ENCODE data around the gene PGLYRP3.
"Not testable (repeated sequence)": the region's sequence is repeated elsewhere in the genome, so short reads cannot be mapped to it uniquely, and the experiment has no call there.

PGLYRP3 gene

DNA sequence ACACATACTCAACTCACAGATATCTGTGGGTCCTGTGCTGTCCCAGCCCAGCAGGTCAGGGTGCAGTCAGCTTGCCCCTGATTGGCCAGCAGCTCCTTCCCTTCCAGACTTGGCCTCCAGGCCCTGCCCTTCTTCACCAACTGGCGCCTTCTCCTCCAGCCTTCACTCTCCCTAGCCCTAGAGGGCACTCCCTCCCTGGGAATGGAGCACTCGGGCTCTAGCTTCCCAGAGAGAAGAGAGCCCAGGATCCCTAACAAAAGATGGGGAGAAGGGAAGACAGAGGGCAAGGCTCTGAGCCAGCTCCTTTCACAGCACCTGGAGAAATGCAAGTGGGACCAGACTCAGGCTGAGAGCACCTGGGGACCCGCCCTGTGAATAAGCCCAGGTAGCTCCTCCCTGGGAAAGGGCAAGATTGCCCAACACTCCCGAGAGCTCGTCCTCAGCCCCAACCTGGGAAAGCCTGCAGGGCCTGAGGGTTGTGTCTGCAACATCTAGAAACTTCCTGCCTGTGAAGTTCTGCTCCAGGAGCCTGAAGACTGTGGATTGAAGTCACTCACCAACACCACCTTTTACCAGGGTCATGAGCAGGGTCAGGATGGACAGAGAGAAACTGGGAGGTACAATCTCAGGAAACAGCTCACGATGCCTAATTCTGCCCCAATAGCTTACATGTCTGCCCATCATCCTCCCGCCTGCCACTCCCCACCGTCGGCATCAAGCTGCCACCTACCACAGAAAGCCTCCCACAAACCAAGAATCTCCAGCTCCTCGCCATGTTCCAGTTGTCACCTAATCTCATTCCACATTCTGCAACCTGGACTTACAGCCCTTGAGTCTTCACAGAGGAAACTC, 36.0 kb upstream of the PGLYRP3 start, which contains the start of gene PGLYRP4:
TSS of gene PGLYRP4 (minus strand) at position 331 of the 852 bp plus-strand sequence. CDS start 909 bp downstream, outside the sequence.
- DNase-seq (ENCODE audit: low spot score): no peak

DNA sequence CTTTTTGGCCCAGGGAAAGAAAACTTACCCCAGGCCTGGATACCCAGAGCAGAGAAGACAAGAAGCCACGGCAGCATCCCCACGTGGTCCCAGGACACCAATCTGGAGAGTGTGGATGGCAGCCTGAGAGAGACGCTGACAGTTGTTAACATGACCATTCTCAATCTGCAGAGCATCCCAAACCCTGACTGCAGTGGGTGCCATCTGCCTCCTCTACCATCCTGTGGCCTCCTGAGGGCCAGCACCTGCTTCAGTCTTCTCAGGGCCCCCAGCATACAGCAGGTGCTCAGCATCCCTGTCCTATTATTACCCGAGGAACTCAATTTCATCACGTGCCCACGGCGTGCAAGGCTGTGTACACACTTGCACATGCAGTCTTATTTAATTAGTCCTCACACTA, 35.1 kb upstream of the PGLYRP3 start:
- DNase-seq (ENCODE audit: low spot score): no peak

DNA sequence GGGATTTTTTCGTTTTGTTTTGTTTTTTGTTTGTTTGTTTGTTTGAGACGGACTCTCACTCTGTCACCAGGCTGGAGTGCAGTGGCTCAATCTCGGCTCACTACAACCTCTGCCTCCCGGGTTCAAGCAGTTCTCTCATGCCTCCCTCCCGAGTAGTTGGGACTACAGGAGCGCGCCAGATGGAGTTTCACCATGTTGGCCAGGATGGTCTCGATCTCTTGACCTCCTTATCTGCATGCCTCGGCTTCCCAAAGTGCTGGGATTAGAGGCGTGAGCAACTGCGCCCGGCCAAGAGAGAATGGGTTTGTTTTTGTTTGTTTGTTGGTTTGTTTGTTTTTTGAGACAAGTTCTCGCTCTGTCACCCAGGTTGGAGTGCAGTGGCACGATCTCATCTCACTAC, 34.3 kb upstream of the PGLYRP3 start:
- not testable (repeated sequence) for DNase-seq (ENCODE audit: low spot score)

DNA sequence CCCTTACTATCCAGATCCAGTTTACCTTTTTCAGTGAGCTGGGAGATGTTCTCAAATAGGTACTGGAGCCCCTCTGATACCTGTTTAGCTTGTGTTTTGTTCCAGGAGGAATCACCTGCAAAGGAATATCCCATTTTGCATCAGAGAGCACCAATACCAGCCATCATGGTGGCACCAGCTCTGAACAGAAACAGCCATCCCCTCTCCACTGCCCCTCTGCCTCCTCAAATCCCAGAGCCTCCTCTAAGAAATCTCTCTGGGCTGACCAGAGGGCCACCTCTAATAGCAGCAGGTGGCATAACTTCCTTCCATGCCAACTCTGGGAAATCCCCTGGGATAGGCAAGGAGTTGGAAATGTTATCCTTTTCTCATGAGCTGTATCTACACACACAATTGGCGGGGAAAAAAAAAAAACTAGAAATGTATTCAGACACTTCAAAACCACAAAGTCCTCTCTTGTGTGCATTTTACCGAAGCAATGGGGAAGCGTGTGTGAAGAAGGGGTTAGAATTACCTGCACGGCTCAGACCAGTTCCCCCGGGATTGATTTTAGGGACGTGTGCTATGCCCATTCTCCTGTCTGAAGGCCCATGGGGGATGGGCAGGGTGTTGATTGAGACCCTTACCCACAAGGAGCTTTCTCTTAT, 33.4 kb upstream of the PGLYRP3 start:
- DNase-seq (ENCODE audit: low spot score): no peak

DNA sequence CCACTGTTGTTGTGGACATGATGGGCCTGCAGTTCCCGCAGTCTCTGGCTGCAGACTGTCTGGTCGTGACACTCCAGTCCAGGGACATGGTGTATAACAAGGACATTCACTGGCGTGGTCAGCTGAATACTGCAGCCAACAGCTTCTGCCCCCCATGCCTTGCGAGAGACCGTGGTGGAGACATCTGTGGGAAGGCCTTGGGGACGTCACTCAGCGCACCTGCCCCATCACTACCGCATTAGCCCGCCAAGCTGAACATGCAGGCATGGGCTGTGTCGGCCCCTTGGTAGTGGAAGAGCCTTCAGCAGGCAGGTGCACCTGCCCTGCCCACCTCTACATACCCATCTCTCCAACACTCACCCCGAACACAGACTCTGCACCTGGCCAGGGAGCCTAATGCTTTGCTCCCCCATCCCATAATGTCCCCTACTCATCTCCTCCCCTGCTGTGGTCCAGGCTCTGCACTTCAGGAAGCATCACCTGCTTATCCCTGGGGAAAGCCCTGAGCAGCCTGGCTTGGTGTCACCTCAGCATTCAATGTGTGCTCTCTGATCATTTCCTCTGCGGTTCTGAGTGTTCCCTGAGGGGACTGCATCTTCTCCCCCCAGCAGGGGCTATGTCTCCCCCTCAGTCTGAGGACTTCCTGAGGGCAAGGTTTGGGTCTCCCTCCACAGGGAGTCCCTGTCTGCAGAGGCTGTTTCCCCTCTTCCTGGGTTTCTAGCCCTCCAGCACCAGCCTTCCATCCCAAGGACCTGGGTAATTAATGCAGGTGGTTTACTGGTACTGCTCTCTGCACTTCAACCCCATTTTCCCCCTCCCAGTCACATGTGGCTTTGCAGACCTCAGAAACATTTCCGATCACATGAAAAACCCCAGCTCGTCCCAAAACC, 32.7 kb upstream of the PGLYRP3 start:
- no peak for DNase-seq (ENCODE audit: low spot score)

DNA sequence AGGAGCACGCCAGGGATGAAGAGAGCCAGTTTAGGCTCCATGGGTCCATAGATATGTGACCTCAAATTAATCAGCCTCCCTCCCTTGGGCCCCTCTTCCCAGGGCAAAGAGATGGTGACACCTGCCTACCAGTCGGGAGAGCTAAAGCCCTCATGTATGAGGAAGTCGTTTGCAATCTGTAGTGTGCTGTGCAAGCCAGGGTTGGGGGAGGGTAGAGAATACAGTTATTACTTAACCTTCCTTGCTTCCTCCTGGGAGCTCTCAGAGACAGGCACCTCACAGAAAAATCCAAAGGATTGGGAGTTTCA, 31.9 kb upstream of the PGLYRP3 start:
- peak; percentile 17 for DNase-seq (ENCODE audit: low spot score)

DNA sequence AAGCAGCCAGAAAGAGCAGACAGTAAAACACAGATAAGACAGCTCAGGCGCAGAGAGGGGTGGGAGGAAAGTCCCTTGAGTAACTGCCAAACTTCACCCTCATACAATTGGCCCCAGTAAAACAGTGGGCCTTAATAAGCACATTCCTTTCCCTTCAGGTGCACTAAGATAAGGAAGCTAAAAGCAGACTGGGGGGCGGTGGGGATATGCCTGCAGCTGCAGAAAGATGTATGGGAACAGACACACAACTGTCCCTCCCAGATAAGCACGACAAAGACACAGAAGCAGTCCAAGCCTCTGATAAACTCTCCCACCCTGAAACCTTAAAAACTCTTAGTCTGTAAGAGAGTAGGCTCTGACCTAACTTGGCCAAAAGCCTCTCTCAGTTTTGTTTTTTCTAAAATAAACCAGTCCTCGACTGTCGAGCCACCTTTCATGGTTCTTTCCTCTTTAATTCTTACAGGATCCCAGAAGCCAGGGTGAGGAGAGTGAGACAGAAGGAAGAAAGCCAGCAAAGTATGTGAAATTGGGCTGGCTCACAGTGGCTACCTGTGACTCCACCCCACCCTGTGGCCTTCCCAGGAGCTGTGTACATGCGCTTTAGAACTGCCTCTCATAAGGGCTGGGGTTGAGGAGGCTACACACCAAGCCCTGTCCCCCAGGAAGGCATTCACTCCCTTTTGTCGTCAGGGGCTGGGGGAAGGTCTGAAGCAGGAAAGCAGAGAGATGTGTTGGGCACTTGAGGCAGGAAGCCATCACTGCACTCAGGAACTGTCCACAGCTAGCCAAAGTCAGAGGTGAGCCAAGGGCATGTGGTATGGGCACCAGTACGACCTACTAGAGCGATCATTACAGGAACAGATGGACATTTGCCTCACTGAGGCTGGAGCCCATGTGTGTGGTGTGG, 31.3 kb upstream of the PGLYRP3 start:
- DNase-seq (ENCODE audit: low spot score): no peak

DNA sequence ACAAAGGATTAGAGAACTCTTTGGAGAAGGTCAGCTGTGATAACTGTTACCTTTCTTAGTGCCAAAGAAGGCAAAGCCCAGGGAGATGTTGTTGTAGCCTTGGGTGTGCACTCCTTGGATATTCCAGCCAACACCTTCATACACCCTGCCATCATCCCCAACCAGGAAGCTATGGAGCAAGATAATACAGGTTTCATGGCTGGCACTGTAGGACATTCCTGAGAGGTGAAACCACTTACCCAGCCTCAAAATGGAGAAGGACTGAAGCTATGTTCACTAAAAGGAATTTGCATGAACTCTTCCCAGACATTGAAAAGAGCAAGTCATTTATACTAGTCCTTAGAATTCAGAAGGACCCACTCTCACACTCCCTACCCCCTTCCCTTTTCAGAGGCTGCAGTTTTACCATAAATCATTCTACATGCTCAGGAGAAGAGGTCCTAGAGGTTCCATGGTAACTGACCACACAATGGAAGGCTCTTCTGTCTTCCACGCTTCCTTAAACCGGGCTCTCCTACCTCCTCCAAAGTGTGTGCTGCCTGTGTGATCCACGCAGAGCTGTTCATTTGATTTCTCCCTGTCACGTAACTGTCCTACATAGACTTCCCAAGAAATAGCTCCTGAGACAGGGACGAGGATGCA, 30.4 kb upstream of the PGLYRP3 start:
- peak; percentile 29 for DNase-seq (ENCODE audit: low spot score)

DNA sequence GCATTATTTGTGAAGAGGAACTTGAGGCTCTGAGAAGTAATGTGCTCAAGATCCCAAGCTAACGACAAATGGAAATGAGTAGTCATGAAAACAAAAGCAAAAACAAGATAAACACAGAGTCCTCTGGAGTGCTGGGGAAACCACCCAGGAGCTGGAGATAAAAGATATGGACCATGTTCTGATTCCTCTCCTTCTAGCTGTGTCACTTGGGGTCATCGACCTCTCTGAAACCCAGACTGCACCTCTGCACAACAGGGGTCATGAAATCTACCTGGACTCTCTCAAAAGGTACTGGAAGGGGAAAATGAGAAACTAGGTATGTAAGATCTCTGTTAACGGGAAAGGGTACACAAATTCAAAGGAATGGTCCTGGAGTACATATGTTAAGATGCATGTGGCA, 29.4 kb upstream of the PGLYRP3 start:
- DNase-seq (ENCODE audit: low spot score): no peak

DNA sequence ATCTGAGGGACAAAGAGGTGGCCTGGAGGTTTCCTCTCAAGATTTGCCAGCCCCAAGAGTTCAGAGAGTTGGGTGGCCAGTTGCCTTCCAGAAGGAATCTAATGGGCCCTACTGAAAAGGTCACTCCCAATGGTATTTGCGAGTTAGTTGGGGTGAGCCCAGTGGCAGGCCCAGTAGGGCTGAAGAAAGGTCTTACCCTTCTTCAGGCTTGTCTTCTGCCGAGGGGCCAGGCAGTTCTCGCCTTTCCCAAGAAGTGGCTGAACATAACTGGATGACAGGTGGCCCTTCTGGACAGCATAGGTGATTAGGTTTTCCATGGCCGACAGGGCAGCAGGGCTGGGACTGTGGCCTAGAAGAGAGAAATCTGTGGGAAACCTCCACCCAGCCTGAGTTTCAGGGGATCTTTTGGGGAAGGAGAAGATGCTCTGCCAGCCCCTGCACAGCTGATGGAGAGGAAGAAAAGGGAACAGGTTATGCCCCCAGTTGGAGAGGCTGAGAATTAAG, 28.7 kb upstream of the PGLYRP3 start:
- DNase-seq (ENCODE audit: low spot score): no peak

DNA sequence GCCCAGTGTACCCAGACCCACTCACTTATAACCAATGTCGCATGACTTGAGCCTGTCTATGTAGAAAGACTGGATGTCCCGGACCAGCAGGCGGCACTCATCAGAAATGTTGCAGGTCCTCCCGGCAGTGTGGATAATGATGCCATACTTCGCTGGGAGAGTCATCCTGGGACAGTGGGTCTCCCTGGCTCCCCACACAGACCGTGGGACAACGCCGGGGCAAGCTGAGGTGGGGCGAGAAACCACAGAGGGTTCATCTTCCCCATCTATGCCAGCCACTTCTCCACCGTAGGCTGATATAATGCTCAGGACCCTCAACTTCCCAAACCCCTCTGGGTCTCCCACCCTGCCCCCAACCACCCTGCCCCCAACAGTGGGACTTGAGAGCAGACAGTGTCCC, 27.6 kb upstream of the PGLYRP3 start:
- no peak for DNase-seq (ENCODE audit: low spot score)

DNA sequence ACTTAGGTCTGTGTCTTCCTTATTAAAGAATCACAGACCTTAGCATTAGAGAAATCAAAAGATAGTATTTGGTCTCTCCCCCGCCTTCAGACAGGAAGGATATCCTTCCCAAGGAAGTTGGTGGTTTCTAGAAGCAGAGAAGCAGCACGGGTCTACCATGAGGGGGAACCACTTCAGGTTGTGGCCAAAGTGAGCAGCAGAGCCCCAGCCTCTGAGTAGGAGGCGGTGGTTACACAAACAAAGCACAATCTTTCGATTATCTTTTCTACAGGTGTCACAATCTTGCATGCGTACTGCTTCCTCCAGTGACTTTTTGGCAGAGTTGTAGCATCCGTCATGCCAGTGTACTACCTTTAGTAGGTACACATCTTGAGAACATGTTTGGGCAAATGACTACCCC, 27.1 kb upstream of the PGLYRP3 start:
- DNase-seq (ENCODE audit: low spot score): no peak

DNA sequence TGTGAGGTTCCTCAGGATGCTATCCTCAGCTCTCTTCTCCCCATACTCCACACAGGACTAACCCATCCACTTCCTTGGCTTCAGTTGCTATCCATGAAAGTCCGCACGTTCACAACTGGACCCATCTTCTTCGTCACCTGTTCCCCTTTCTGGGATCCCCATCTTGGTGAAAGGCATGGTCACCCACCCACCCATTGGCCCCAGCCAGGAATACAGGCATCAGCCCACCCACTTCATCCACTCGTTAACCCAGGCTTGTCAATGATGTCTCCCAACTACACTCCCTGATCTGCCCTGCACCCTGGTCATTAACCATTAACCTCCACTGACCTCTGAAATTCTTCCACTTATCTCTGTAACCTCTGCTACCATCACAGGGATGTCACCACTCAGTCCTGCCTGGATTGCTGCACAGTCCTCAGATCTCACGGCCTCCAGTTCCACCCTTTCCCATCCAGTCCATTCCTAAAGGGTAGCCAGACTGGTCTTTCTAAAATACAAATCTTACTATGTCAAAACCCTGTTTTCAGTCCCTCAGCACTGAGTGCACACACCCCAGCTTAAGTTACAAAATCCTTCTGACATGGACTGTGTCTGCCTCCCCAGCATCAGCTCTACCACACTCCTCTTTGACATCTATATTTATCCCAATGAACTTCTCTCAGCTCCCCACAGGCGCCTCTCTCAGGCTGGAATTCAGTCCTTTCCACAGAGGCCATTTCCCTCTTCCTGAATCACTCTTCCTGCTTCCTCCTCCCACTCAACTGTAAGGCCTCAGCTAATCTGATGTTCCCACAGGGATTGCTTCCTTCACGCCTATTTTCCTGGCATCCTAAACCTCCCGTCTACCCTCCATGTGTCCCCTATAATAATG, 25.5 kb upstream of the PGLYRP3 start:
- DNase-seq (ENCODE audit: low spot score): no peak

DNA sequence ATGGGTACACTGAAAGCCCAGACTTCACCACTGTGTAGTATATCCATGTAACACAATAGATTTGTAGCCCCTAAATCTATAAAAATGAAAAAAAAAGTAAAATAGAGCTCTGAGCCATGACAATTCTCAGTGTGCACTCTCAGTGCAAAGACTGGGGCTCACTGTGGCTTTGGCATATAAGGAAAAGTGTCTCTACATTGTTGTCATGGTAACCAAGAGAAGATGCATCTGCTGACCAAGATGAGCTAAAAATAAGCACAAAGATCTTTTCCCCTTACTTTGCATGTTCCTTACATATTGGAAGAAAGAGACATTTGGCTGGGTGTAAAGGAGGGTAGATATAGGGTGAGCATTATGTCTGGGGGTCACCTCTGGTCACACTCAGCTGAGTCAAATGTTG, 23.9 kb upstream of the PGLYRP3 start:
- no peak for DNase-seq (ENCODE audit: low spot score)

DNA sequence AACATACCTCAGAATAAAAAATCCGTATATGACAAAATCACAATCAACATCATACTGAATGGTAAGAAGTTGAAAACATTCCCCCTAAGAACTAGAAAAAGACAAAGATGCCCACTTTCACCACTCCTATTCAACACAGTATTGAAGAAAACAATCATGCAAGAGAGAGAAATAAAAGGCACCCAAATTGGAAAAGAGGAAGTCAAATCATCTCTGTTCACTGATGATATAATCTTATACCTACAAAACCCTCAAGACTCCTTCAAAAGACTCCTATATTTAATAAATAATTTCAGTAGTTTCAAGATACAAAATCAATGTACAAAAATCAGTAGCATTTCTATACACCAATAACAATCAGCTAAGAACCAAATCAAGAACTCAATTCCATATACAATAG, 21.1 kb upstream of the PGLYRP3 start:
- no peak for DNase-seq (ENCODE audit: low spot score)

DNA sequence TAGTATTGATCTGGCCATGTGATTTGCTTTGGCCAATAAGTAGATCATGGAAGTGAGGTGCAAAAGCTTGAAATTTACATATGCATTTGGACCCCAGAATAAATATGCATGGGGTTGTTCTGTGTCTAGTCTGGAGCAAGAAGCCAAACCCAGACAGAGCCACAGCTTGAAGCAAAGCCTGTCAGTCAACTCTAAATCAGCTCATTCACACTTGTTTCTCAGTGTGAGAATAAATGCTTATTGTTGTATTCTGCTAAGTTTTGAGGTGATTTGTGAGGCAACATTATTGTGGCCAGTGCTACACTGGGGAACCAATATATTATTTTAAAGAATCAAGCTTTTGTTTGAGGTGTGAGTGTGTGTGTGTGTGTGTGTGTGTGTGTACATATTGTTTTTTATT, 12.2 kb upstream of the PGLYRP3 start:
- DNase-seq (ENCODE audit: low spot score): no peak

DNA sequence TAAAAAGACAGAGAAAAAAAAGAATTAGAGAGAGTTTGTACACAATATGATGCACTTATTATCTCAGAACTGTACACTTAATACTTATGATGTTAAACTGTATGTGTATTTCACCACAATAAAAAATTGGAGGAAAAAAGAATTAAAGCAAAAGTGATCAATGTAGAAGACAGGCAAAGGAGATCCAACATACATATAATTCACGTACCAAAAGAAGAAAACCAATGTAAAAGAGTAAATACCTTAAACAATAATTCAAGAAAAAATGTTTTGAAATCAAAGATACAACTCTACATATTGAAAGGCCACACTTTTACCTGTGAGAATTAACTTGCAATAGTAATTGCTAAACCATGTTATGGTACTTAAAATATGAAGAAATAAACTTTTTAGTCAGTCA, 9.8 kb upstream of the PGLYRP3 start:
- DNase-seq (ENCODE audit: low spot score): no peak

DNA sequence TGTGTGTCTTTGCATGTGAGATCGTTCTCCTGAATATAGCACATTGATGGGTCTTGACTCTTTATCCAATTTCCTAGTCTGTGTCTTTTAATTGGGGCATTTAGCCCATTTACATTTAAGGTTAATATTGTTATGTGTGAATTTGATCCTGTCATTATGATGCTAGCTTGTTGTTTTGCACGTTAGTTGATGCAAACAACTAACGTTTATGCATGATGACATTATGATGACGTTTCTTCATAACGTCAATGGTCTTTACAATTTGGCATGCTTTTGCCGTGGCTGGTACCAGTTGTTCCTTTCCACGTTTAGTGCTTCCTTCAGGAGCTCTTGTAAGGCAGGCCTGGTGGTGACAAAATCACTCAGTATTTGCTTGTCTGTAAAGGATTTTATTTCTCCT, 5.4 kb upstream of the PGLYRP3 start:
- DNase-seq (ENCODE audit: low spot score): not testable (repeated sequence)

DNA sequence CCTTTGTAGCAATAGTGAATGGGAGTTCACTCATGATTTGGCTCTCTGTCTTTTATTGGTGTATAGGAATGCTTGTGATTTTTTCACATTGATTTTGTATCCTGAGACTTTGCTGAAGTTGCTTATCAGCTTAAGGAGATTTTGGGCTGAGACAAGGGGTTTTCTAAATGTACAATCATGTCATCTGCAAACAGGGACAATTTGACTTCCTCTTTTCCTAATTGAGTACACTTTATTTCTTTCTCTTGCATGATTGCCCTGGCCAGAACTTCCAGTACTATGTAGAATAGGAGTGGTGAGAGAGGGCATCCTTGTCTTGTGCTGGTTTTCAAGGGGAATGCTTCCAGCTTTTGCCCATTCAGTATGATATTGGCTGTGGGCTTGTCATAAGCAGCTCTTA, 3.3 kb upstream of the PGLYRP3 start:
- DNase-seq (ENCODE audit: low spot score): not testable (repeated sequence)

DNA sequence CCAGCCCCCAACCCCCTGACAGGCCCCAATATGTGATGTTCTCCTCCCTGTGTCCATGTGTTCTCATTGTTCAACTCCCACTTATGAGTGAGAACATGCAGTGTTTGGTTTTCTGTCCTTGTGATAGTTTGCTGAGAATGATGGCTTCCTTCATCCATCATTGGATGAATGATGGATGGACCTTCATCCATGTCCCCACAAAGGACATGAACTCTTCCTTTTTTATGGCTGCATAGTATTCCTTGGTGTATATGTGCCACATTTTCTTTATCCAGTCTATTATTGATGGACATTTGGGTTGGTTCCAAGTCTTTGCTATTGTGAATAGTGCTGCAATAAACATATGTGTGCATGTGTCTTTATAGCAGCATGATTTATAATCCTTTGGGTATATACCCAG, 1.6 kb upstream of the PGLYRP3 start:
- DNase-seq (ENCODE audit: low spot score): not testable (repeated sequence)
